SK-N-SH (cell line): Measurements from ENCODE around the gene DMP1. TPM values are rescaled to one million over a fixed set of nuclear protein-coding genes. Genes with fewer than 3 reads are reported as not detected.
A peak's percentile ranks its signal among the peaks of the same experiment; 100 is the strongest.

Experiments
- CTCF ChIA-PET: fragments of 300-600, 350-600 bp; formaldehyde crosslinking; extraction: SDS; loops from one replicate; lab custom pipeline; 2021; lab: Yijun Ruan, JAX
- POLR2A ChIA-PET: fragments of 350-600 bp; sonication (Branson Sonifier 250); formaldehyde crosslinking; extraction: SDS; loops from one replicate; lab custom pipeline; 2020; ENCODE audit warnings: antibody characterized with exemption, inconsistent platforms; lab: Yijun Ruan, JAX
- DNase-seq: peaks from one replicate; pipeline ENCODE4 v3.0.0; 2012
- H2AFZ ChIP-seq: fragments of 200-600 bp; sonication (generic); 2 replicates; pipeline ENCODE4 v1.8.1; 2016; ENCODE audit warnings: antibody characterized with exemption, mild to moderate bottlenecking, low read depth
- H3F3A ChIP-seq: fragments of 200-600 bp; sonication (generic); replicated peaks from 2 replicates; pipeline ENCODE3; 2016; ENCODE audit warnings: antibody characterized with exemption, mild to moderate bottlenecking; ENCODE audit not compliant: insufficient read depth
- H3K27ac ChIP-seq, 2 experiments: fragments of 200-500 bp in 1 of 2; fragments of 200-600 bp in 1 of 2; sonication (Bioruptor generic) in 1 of 2; sonication (generic), shearing (Covaris generic) in 1 of 2; 2 replicates each; pipeline versions ENCODE4 v1.5.1 to v1.6.1; 2014 to 2016; ENCODE audit warnings: low read depth in 2 of 2, inconsistent platforms in 1 of 2, low read length in 1 of 2, mild to moderate bottlenecking in 1 of 2, mixed read lengths in 1 of 2
- H3K27me3 ChIP-seq: fragments of 200-600 bp; sonication (generic), shearing (Covaris generic); 2 replicates; pipeline ENCODE4 v1.6.1; 2016; ENCODE audit warnings: mixed run types; ENCODE audit not compliant: insufficient read depth
- H3K36me3 ChIP-seq, 2 experiments: fragments of 200-500 bp in 1 of 2; fragments of 200-600 bp in 1 of 2; sonication (Bioruptor generic) in 1 of 2; sonication (generic) in 1 of 2; replicated peaks in 1 of 2; 2 replicates each; pipeline versions ENCODE3 to v1.5.1; 2014 to 2016; ENCODE audit warnings: low read length in 1 of 2, mild to moderate bottlenecking in 1 of 2; ENCODE audit not compliant: insufficient read depth in 2 of 2, control insufficient read depth in 1 of 2
- H3K4me1 ChIP-seq, 2 experiments: fragments of 200-500 bp in 1 of 2; fragments of 200-600 bp in 1 of 2; sonication (Bioruptor generic) in 1 of 2; sonication (generic), shearing (Covaris generic) in 1 of 2; 2 replicates each; pipeline versions ENCODE4 v1.5.1 to v1.6.1; 2014 to 2016; ENCODE audit warnings: low read depth in 1 of 2, low read length in 1 of 2, mixed run types in 1 of 2; ENCODE audit not compliant: insufficient read depth in 2 of 2, control insufficient read depth in 1 of 2
- H3K4me2 ChIP-seq: fragments of 200-600 bp; sonication (generic), shearing (Covaris generic); 2 replicates; pipeline ENCODE4 v1.6.1; 2017; ENCODE audit warnings: mixed run types
- H3K4me3 ChIP-seq, 2 experiments: fragments of 200-500 bp in 1 of 2; fragments of 200-600 bp in 1 of 2; sonication (Bioruptor generic) in 1 of 2; sonication (generic), shearing (Covaris generic) in 1 of 2; 2 replicates each; pipeline versions ENCODE4 v1.5.1 to v1.8.1; 2014 to 2016; ENCODE audit warnings: low read depth in 2 of 2, inconsistent platforms in 1 of 2, low read length in 1 of 2, mild to moderate bottlenecking in 1 of 2, mixed read lengths in 1 of 2, moderate library complexity in 1 of 2
- H3K79me2 ChIP-seq: fragments of 200-600 bp; sonication (generic); 2 replicates; pipeline ENCODE4 v1.8.1; 2017; ENCODE audit warnings: mild to moderate bottlenecking; ENCODE audit not compliant: insufficient read depth
- H3K9ac ChIP-seq: fragments of 200-600 bp; sonication (generic); 2 replicates; pipeline ENCODE4 v1.6.1; 2017; ENCODE audit warnings: mixed run types
- H3K9me2 ChIP-seq: fragments of 200-600 bp; sonication (generic); 2 replicates; pipeline ENCODE4 v1.6.1; 2017; ENCODE audit warnings: mixed run types
- H3K9me3 ChIP-seq: fragments of 200-600 bp; sonication (generic); 2 replicates; pipeline ENCODE4 v1.6.1; 2017; ENCODE audit warnings: mixed run types, mild to moderate bottlenecking, moderate library complexity
- H4K20me1 ChIP-seq: fragments of 200-600 bp; sonication (generic); 2 replicates; pipeline ENCODE4 v1.6.1; 2017; ENCODE audit warnings: mild to moderate bottlenecking, mixed run types; ENCODE audit not compliant: insufficient read depth
- CHD2 ChIP-seq: fragments of 150-350 bp; IDR thresholded peaks from 2 replicates; pipeline ENCODE4 v1.6.1; 2018; ENCODE audit warnings: low read length; ENCODE audit not compliant: partially characterized antibody
- CTCF ChIP-seq: fragments of 200-600 bp; sonication (generic); IDR thresholded peaks from 2 replicates; pipeline ENCODE4 v1.6.1; 2017; ENCODE audit warnings: antibody characterized with exemption, mild to moderate bottlenecking, moderate library complexity
- EP300 ChIP-seq, 2 experiments: IDR thresholded peaks; 2 replicates each; pipeline versions ENCODE4 v1.4.0 to v1.6.1; 2012; ENCODE audit warnings: borderline replicate concordance in 1 of 2, low read depth in 1 of 2, low read length in 1 of 2
- EZH2phosphoT487 ChIP-seq: fragments of 200-600 bp; sonication (generic); IDR thresholded peaks from 2 replicates; pipeline ENCODE4 v1.6.1; 2017; ENCODE audit warnings: low read depth, mixed run types, mild to moderate bottlenecking, antibody characterized with exemption, moderate library complexity, borderline replicate concordance
- FOSL2 ChIP-seq: IDR thresholded peaks from 2 replicates; pipeline ENCODE4 v1.4.0; 2012; ENCODE audit warnings: low read depth, mild to moderate bottlenecking, moderate library complexity, borderline replicate concordance
- GATA2 ChIP-seq: sonication (generic); formaldehyde crosslinking; IDR thresholded peaks from 2 replicates; pipeline ENCODE4 v1.5.0; 2020; ENCODE audit warnings: mild to moderate bottlenecking, missing genetic modification reagents
- IRF3 ChIP-seq: fragments of 150-350 bp; IDR thresholded peaks from 2 replicates; pipeline ENCODE4 v1.6.1; 2016; ENCODE audit warnings: mild to moderate bottlenecking, low read depth, low read length
- JUND ChIP-seq: IDR thresholded peaks from 2 replicates; pipeline ENCODE4 v1.4.0; 2012
- NRF1 ChIP-seq: IDR thresholded peaks from 2 replicates; pipeline ENCODE4 v1.6.1; 2012; ENCODE audit warnings: low read depth, mild to moderate bottlenecking, low read length
- PBX3 ChIP-seq: IDR thresholded peaks from 2 replicates; pipeline ENCODE4; 2012
- POLR2AphosphoS5 ChIP-seq: IDR thresholded peaks from 2 replicates; pipeline ENCODE4 v1.6.1; 2012; ENCODE audit warnings: low read depth, low read length
- RAD21 ChIP-seq: IDR thresholded peaks from 2 replicates; pipeline ENCODE4 v1.6.1; 2012; ENCODE audit warnings: mild to moderate bottlenecking, low read length
- RCOR1 ChIP-seq: fragments of 150-350 bp; IDR thresholded peaks from 2 replicates; pipeline ENCODE4 v1.6.1; 2017; ENCODE audit warnings: antibody characterized with exemption, low read length
- REST ChIP-seq: IDR thresholded peaks from 2 replicates; pipeline ENCODE4 v1.6.1; 2012; ENCODE audit warnings: mild to moderate bottlenecking, low read depth, low read length, moderate library complexity
- RXRA ChIP-seq: IDR thresholded peaks from 2 replicates; pipeline ENCODE4 v1.4.0; 2012; ENCODE audit warnings: low read depth, mild to moderate bottlenecking, borderline replicate concordance
- SMC3 ChIP-seq: IDR thresholded peaks from 2 replicates; pipeline ENCODE4 v1.6.1; 2012; ENCODE audit warnings: low read depth, low read length, improper control_type of control experiment
- ZBTB33 ChIP-seq: IDR thresholded peaks from 2 replicates; pipeline ENCODE4 v1.4.0; 2012; ENCODE audit warnings: low read depth, borderline replicate concordance
- whole genome bisulfite sequencing: methylation state at CpG from one replicate; pipeline ENCODE4 v1.1.6; 2017; ENCODE audit warnings: low lambda C conversion rate; 5-methylcytosine and 5-hydroxymethylcytosine counted together
- polyA plus RNA-seq, 3 experiments: library from polyadenylated mRNA; depleted of rRNA; stranded (reverse); fragments of >200 nt; gene quantifications; 2 replicates each; pipeline ENCODE4 v1.2.3, GENCODE V29; 2012

Gene DMP1
- polyA plus RNA-seq, 1 of the 3 experiments (the other 2 are of a cell fraction) = not detected

GRCh38 chr4:87677731-87678130 is 27.7 kb downstream of the DMP1 start:
- TF ChIP-seq ZBTB33 = no peak
- TF ChIP-seq SMC3 = no peak
- TF ChIP-seq PBX3 = no peak
- TF ChIP-seq GATA2 (CRISPR knock-in tag) = no peak
- TF ChIP-seq EZH2phosphoT487 = no peak
- TF ChIP-seq CHD2 = no peak
- no peak for TF ChIP-seq RXRA
- TF ChIP-seq RCOR1 = no peak
- TF ChIP-seq JUND = no peak
- H3K9me2 ChIP-seq = no peaks in the 10 kb centered on the region
- no peak overlapping the region for H3K4me2 ChIP-seq
- H3K4me1 ChIP-seq = no peaks in the 10 kb centered on the region
- no peak overlapping the region for H3K9ac ChIP-seq
- H3K79me2 ChIP-seq = no peaks in the 10 kb centered on the region
- no peak overlapping the region for H3K4me3 ChIP-seq
- POLR2A ChIA-PET = no interaction called here
- no peak overlapping the region for H3K27ac ChIP-seq
- WGBS = 57% methylated on average over 7 of the region's 7 CpGs
- no peaks in the 10 kb centered on the region for H3K36me3 ChIP-seq
- no peaks in the 10 kb centered on the region for H4K20me1 ChIP-seq
- no peak for DNase-seq
- no peaks in the 10 kb centered on the region for H3K27me3 ChIP-seq
- CTCF ChIA-PET = interaction anchor here (1.9 to 6.2 kb wide), 8 partner anchors 10 to 533 kb away, joined by 5 to 75 read pairs (median 12); no protein-coding TSS in a partner anchor
- no peaks in the 10 kb centered on the region for H3K9me3 ChIP-seq
- no peak overlapping the region for H2AFZ ChIP-seq
- no peaks in the 10 kb centered on the region for H3F3A ChIP-seq

- ChIA-PET CTCF (interaction anchor here (0.7 to 6.2 kb wide), 22 partner anchors 9 to 531 kb away, joined by 3 to 75 read pairs (median 3); no protein-coding TSS in a partner anchor), POLR2A (no interaction called here)
- H3K4me2 ChIP-seq = no peak overlapping the region
- no peak overlapping the region for H3K9ac ChIP-seq
- H3K9me3 ChIP-seq = no peaks in the 10 kb centered on the region
- H3K27ac ChIP-seq = no peak overlapping the region
- WGBS = 46% methylated on average over 11 of the region's 11 CpGs
- no peaks in the 10 kb centered on the region for H3K4me1 ChIP-seq
- H3K4me3 ChIP-seq = no peak overlapping the region
- no peaks in the 10 kb centered on the region for H4K20me1 ChIP-seq
- H2AFZ ChIP-seq = no peak overlapping the region
- H3K9me2 ChIP-seq = no peaks in the 10 kb centered on the region
- no peaks in the 10 kb centered on the region for H3K36me3 ChIP-seq
- no peaks in the 10 kb centered on the region for H3K27me3 ChIP-seq
- no peaks in the 10 kb centered on the region for H3F3A ChIP-seq
- peak; percentile 59 for DNase-seq
- no peaks in the 10 kb centered on the region for H3K79me2 ChIP-seq
- TF ChIP-seq RAD21 (peak; percentile 91), NRF1 (no peak), POLR2AphosphoS5 (no peak), CTCF (peak; percentile 90), FOSL2 (no peak), IRF3 (no peak), SMC3 (peak; percentile 75), REST (no peak), JUND (no peak), EP300 (IDR thresholded peaks at IDR 0.05; ENCODE audit: borderline replicate concordance in 1 of 2, low read depth in 1 of 2, low read length in 1 of 2) (no peak)
These were observed 29.5 kb downstream of the DMP1 start for GRCh38 chr4:87679449-87680169.
